HG03097 (cell line): Measurements from ENCODE around the gene CCSER2.
"Not testable (repeated sequence)": the region's sequence is repeated elsewhere in the genome, so short reads cannot be mapped to it uniquely, and the experiment has no call there.

ENCODE experiments used
- ATAC-seq: cut with Tn5 transposase; IDR thresholded peaks from one replicate; pipeline ENCODE4 v1.9.1; 2021; ENCODE audit not compliant: unreplicated experiment, low FRiP score

CCSER2 gene

GRCh38 chr10:84428711-84429110 lies 100.3 kb downstream of the CCSER2 start:
- ATAC-seq, result no peak

- ATAC-seq, result peak; percentile 84
Measured at GRCh38 chr10:84429926-84430520, 101.6 kb downstream of the CCSER2 start.

- ATAC-seq, result no peak
Measured at GRCh38 chr10:84432891-84433290, 104.5 kb downstream of the CCSER2 start.

- no peak for ATAC-seq
Measured at GRCh38 chr10:84440781-84441180, 112.4 kb downstream of the CCSER2 start.

- ATAC-seq, result no peak
Measured at GRCh38 chr10:84447701-84448400, 119.5 kb downstream of the CCSER2 start.

- not testable (repeated sequence) for ATAC-seq
Measured at GRCh38 chr10:84449351-84449750, 121.0 kb downstream of the CCSER2 start.

GRCh38 chr10:84452003-84452402 lies 123.6 kb downstream of the CCSER2 start:
- no peak for ATAC-seq

- no peak for ATAC-seq
Measured at GRCh38 chr10:84453303-84453702, 124.9 kb downstream of the CCSER2 start.

- no peak for ATAC-seq
Measured at GRCh38 chr10:84456126-84456525, 127.7 kb downstream of the CCSER2 start.

GRCh38 chr10:84460520-84460919 lies 132.1 kb downstream of the CCSER2 start:
- ATAC-seq, result no peak

GRCh38 chr10:84469470-84469869 lies 141.1 kb downstream of the CCSER2 start:
- no peak for ATAC-seq

GRCh38 chr10:84473136-84473535 lies 144.7 kb downstream of the CCSER2 start:
- ATAC-seq, result no peak

- no peak for ATAC-seq
Measured at GRCh38 chr10:84477398-84478128, 149.2 kb downstream of the CCSER2 start.

GRCh38 chr10:84478151-84478550 lies 149.8 kb downstream of the CCSER2 start:
- ATAC-seq, result no peak

GRCh38 chr10:84478679-84479078 lies 150.3 kb downstream of the CCSER2 start:
- no peak for ATAC-seq

- ATAC-seq, result no peak
Measured at GRCh38 chr10:84484541-84484940, 156.2 kb downstream of the CCSER2 start.

GRCh38 chr10:84493361-84493760 lies 165.0 kb downstream of the CCSER2 start:
- no peak for ATAC-seq

- ATAC-seq, result no peak
Measured at GRCh38 chr10:84493951-84494848, 165.8 kb downstream of the CCSER2 start.

- no peak for ATAC-seq
Measured at GRCh38 chr10:84494849-84495180, 166.4 kb downstream of the CCSER2 start.

- ATAC-seq, result no peak
Measured at GRCh38 chr10:84497978-84498377, 169.6 kb downstream of the CCSER2 start.

GRCh38 chr10:84499039-84499438 lies 170.7 kb downstream of the CCSER2 start:
- not testable (repeated sequence) for ATAC-seq
